Calu3 (cell line): ENCODE data around the gene PLEKHA6. TPM values are rescaled to one million over a fixed set of nuclear protein-coding genes. Genes with fewer than 3 reads are reported as not detected.

Experiments
- BruUV-seq: library from RNA; stranded (reverse); fragments of 400-500 nt; replicated peaks from 2 replicates; lab custom pipeline; 2021; lab: Mats Ljungman, UMichigan
- CTCF ChIA-PET: fragments of 300-600 bp; sonication (Branson Sonifier 250); formaldehyde crosslinking; loops from one replicate; lab custom pipeline; 2022; ENCODE audit warnings: antibody characterized with exemption; lab: Charles Lee
- DNase-seq: peaks from one replicate; pipeline ENCODE4 v3.0.0; 2022
- H3K27ac Mint-ChIP-seq: one replicate; pipeline ENCODE4 v1.8.0; 2022; ENCODE audit warnings: mixed read lengths; ENCODE audit not compliant: unreplicated experiment
- H3K27me3 Mint-ChIP-seq: one replicate; pipeline ENCODE4 v1.8.0; 2022; ENCODE audit warnings: mixed read lengths; ENCODE audit not compliant: unreplicated experiment
- H3K36me3 Mint-ChIP-seq: one replicate; pipeline ENCODE4 v1.8.0; 2022; ENCODE audit warnings: mild to moderate bottlenecking, moderate library complexity, mixed read lengths; ENCODE audit not compliant: insufficient read depth, unreplicated experiment
- H3K4me1 Mint-ChIP-seq: one replicate; pipeline ENCODE4 v1.8.0; 2022; ENCODE audit warnings: mild to moderate bottlenecking, low read depth, mixed read lengths; ENCODE audit not compliant: unreplicated experiment
- H3K4me3 Mint-ChIP-seq: one replicate; pipeline ENCODE4 v1.8.0; 2022; ENCODE audit warnings: mild to moderate bottlenecking, low read depth, moderate library complexity, mixed read lengths; ENCODE audit not compliant: unreplicated experiment
- H3K9me3 Mint-ChIP-seq: one replicate; pipeline ENCODE4 v1.8.0; 2022; ENCODE audit warnings: low read depth, mixed read lengths; ENCODE audit not compliant: unreplicated experiment
- intact Hi-C: fragments of 100-400 bp; cut with micrococcal nuclease; formaldehyde crosslinking; loops from one replicate; pipeline ENCODE4 v1.10.0; 2022; ENCODE audit not compliant: unreplicated experiment
- total RNA-seq: library from RNA; stranded (reverse); gene quantifications from 2 replicates; pipeline ENCODE4 v1.2.3, GENCODE V29; 2022
- TF ChIP-seq, protein P1 (sequence below): fragments of 200-600 bp; IDR thresholded peaks from one replicate; pipeline ENCODE4 v1.8.0; 2022; ENCODE audit warnings: antibody characterized with exemption; ENCODE audit not compliant: unreplicated experiment

The PLEKHA6 gene
- total RNA-seq, 1 experiment from 2014 or later = 101 TPM

DNA sequence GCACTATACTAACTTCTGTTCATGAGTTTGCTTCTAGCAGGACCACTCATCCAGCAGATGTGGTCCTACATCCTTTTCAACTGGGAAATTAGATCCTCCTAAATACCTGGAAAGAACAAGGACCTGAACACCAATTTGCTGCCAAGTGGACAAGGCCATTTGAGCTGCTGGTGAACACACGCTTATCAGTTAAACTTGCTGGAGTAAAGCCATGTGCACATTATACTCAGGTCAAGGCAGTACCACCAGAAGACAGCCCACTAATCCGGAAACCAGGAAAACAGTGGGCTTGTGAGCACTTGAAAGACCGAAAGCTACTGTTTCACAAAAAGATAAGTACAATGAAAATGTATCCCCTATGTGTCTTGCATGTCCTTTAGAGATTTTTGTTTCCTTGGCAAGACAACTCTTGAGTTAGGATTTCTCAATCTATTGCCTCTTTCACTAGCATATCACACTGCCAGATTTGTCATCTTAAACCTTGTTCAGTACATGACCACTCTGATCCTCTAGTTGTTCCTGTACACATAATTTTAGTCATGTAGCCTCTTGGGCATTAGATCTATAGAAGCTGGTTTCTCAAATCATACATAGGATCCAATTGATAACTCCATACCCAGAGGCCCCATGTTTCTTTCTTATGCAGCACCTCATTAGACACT, 189.1 kb downstream of the PLEKHA6 start:
- CTCF ChIA-PET = interaction anchor here (3.0 kb wide), 1 partner anchor 28 kb away, joined by 12 read pairs; no protein-coding TSS in a partner anchor
- peak overlapping the region; percentile 21 for H3K27ac Mint-ChIP-seq

DNA sequence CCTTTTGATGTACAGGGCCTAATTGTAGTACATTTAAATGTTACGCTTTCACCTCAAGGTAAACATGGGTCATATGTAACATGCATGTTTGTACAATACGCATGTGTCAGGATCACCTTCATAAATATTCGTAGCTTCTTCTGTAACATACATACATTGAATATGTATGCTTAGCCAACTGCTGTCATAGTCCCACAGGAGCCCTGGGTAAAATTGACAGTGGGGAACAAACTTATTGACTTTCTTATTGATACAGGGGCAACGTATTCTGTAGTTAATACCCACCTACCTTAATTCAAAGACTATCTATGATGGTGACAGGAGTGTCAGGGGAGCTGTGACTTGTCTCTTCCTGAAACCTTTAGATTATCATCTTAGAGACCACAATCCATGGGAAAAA, 189.9 kb downstream of the PLEKHA6 start:
- no peak overlapping the region for H3K27ac Mint-ChIP-seq
- H3K4me3 Mint-ChIP-seq = no peak overlapping the region
- peaks cover 3% of the 10 kb centered on the region for H3K9me3 Mint-ChIP-seq
- CTCF ChIA-PET = no interaction called here
- H3K4me1 Mint-ChIP-seq = no peaks in the 10 kb centered on the region
- H3K36me3 Mint-ChIP-seq = peaks cover 8% of the 10 kb centered on the region
- BruUV-seq = no TSS peak
- intact Hi-C loops = no loop called here
- DNase-seq = no peak
- TF ChIP-seq, protein P1, sequence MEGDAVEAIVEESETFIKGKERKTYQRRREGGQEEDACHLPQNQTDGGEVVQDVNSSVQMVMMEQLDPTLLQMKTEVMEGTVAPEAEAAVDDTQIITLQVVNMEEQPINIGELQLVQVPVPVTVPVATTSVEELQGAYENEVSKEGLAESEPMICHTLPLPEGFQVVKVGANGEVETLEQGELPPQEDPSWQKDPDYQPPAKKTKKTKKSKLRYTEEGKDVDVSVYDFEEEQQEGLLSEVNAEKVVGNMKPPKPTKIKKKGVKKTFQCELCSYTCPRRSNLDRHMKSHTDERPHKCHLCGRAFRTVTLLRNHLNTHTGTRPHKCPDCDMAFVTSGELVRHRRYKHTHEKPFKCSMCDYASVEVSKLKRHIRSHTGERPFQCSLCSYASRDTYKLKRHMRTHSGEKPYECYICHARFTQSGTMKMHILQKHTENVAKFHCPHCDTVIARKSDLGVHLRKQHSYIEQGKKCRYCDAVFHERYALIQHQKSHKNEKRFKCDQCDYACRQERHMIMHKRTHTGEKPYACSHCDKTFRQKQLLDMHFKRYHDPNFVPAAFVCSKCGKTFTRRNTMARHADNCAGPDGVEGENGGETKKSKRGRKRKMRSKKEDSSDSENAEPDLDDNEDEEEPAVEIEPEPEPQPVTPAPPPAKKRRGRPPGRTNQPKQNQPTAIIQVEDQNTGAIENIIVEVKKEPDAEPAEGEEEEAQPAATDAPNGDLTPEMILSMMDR = no peak
- no peaks in the 10 kb centered on the region for H3K27me3 Mint-ChIP-seq

More for the DNA sequence above, 189.1 kb downstream of the PLEKHA6 start:
- BruUV-seq = no TSS peak
- Mint-ChIP-seq H3K27me3 (no peaks in the 10 kb centered on the region), H3K4me1 (no peaks in the 10 kb centered on the region), H3K9me3 (peaks cover 3% of the 10 kb centered on the region), H3K36me3 (peaks cover 8% of the 10 kb centered on the region), H3K4me3 (no peak overlapping the region)
- TF ChIP-seq, protein P1 = no peak
- intact Hi-C loops = no loop called here
- no peak for DNase-seq

Other genes starting within 250 kb of the PLEKHA6 start
- 4.0 and 5.0 TPM in 2 replicates for gene ETNK2, start 207.9 kb downstream of the PLEKHA6 start, total RNA-seq
- gene REN, start 193.6 kb downstream of the PLEKHA6 start, total RNA-seq = not detected in 2 replicates
- gene KISS1, start 163.4 kb downstream of the PLEKHA6 start, total RNA-seq = not detected in 2 replicates
- 3.5 and 5.6 TPM in 2 replicates for gene GOLT1A, start 145.9 kb downstream of the PLEKHA6 start, total RNA-seq
- gene PPP1R15B, start 51.9 kb upstream of the PLEKHA6 start, total RNA-seq = 65.2 and 68.8 TPM in 2 replicates
- 24.4 and 33.9 TPM in 2 replicates for gene PIK3C2B, start 134.9 kb upstream of the PLEKHA6 start, total RNA-seq
- 101 and 106 TPM in 2 replicates for gene MDM4, start 156.5 kb upstream of the PLEKHA6 start, total RNA-seq